ES-I3 (cell line): Measurements from ENCODE around the gene TBK1.
A peak's percentile ranks its signal among the peaks of the same experiment; 100 is the strongest.

Experiments
- H3K36me3 ChIP-seq: 2 replicates; pipeline ENCODE4 v1.6.1; 2013; ENCODE audit warnings: mild to moderate bottlenecking, low read length, control low read depth, moderate library complexity; ENCODE audit not compliant: insufficient read depth
- H3K4me1 ChIP-seq: 2 replicates; pipeline ENCODE4 v1.6.1; 2013; ENCODE audit warnings: mild to moderate bottlenecking, control low read depth, low read length; ENCODE audit not compliant: insufficient read depth
- H3K9ac ChIP-seq: 2 replicates; pipeline ENCODE4 v1.6.1; 2013; ENCODE audit warnings: low read depth, mild to moderate bottlenecking, low read length, moderate library complexity
- H3K9me3 ChIP-seq: 2 replicates; pipeline ENCODE4 v1.6.1; 2013; ENCODE audit warnings: mild to moderate bottlenecking, low read length, moderate library complexity; ENCODE audit not compliant: control insufficient read depth, insufficient read depth

Gene TBK1

GRCh38 chr12:64451687-64452558, at the start of gene TBK1:
Gene TBK1, plus strand, starts transcription at chr12:64452120. Its CDS starts 3,751 bp downstream, at chr12:64455871.
- Histone ChIP-seq H3K4me1 (no peaks in the 10 kb centered on the region), H3K9ac (peak within 1 kb of the TSS; percentile 81), H3K9me3 (no peaks in the 10 kb centered on the region), H3K36me3 (peaks cover 12% of the 10 kb centered on the region)

GRCh38 chr12:64402181-64402580, 49.7 kb upstream of the TBK1 start:
- no peaks in the 10 kb centered on the region; the same call in 1 of the 2 replicates for H3K9me3 ChIP-seq
- H3K36me3 ChIP-seq = no peaks in the 10 kb centered on the region
- no peaks in the 10 kb centered on the region; the same call in none of the 2 replicates for H3K4me1 ChIP-seq
- no peak overlapping the region for H3K9ac ChIP-seq

GRCh38 chr12:64403707-64404469, 48.0 kb upstream of the TBK1 start, which contains the start of gene XPOT:
Gene XPOT, plus strand, starts transcription at chr12:64404392. Its CDS starts 5,644 bp downstream, at chr12:64410036.
- Histone ChIP-seq H3K36me3 (no peaks in the 10 kb centered on the region; the same call in 1 of the 2 replicates), H3K4me1 (no peaks in the 10 kb centered on the region; the same call in none of the 2 replicates), H3K9ac (peak within 1 kb of the TSS; percentile 95), H3K9me3 (no peaks in the 10 kb centered on the region)

- H3K4me1 ChIP-seq = no peaks in the 10 kb centered on the region; the same call in none of the 2 replicates
- H3K36me3 ChIP-seq = peaks cover under 1% of the 10 kb centered on the region
- peak overlapping the region; percentile 95 for H3K9ac ChIP-seq
- H3K9me3 ChIP-seq = no peaks in the 10 kb centered on the region
Measured at GRCh38 chr12:64404470-64405256, 47.3 kb upstream of the TBK1 start.

DNA sequence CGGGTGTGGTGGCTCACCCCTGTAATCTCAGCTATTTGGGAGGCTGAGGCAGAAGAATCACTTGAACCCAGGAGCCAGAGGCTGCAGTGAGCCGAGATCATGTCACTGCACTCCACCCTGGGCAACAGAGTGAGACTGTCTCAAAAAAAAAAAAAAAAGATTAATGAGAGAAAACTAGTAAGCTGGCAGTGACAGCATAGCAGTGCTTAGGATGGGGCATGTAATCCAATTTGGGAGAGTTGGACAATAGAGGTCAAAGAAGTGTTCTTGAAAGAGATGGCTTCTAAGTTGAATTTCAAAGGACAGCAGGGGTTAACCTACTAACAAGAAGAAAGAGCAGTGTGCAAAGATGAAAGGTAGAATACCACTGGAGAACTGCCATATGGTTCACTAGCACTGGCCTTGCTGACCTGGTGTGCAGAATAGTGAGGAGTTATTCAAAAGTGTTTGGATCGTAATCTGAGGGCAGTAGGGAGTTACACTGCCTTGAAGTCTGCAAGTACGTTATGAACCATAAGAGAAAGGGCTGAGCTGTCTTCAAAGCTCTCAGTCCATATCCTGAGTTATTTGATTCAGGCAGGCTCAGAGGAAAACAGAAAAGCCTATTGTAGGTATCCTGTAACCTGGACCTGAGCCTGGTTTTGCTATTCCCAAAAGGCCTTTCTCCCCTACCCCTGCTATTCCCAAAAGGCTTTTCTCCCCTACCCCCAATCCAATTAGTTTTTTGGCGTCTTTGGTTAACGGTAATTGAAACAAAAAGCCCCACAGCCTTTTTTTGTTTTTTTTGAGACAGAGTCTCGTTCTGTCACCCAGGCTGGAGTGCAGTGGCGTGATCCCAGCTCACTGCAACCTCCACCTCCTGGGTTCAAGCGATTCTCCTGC, 44.3 kb upstream of the TBK1 start:
- Histone ChIP-seq H3K4me1 (no peaks in the 10 kb centered on the region; the same call in 1 of the 2 replicates), H3K9ac (no peak overlapping the region), H3K36me3 (peaks cover 11% of the 10 kb centered on the region), H3K9me3 (no peaks in the 10 kb centered on the region)

DNA sequence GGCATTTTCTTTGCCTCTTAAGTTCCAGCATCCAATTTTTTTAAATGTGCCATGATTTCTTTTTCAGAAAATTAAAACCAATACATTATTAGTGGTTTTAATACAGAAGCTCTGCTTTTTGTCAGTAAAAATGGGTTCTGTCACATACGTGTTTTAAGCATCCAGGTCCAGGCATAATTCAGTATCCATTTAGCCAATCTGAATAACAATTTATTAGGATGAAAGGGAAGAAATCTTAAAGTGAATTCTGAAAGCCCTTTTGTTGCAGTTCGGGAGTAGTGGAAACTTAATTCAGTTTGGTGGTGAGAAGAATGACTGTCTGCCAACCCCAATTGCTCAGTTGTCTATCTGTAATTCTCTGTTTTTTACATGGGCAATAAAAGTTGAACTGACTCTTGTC, 40.5 kb upstream of the TBK1 start:
- Histone ChIP-seq H3K9me3 (no peaks in the 10 kb centered on the region), H3K9ac (no peak overlapping the region), H3K36me3 (peaks cover 28% of the 10 kb centered on the region), H3K4me1 (no peaks in the 10 kb centered on the region)

DNA sequence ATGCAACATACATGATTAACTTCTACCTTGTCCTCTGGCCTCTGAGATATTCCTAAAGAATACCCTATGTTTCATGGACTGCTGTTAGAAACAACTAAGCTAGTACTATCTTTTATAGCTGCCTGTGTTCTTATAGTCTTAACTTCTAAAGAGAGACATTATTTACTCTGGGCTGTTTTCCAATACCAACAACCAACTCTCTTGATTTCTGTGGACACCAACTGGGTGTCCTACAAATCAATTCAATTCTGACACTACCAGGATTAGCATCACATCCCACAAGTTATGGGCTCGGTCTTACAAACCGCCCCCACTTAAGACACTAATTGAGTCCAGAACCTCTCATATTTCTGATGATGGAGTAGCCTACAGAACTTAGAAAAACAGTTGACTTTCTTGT, 39.5 kb upstream of the TBK1 start:
- no peak overlapping the region for H3K9ac ChIP-seq
- H3K36me3 ChIP-seq = peaks cover 34% of the 10 kb centered on the region
- no peaks in the 10 kb centered on the region for H3K9me3 ChIP-seq
- H3K4me1 ChIP-seq = no peaks in the 10 kb centered on the region

GRCh38 chr12:64413884-64414283, 38.0 kb upstream of the TBK1 start:
- Histone ChIP-seq H3K9ac (no peak overlapping the region), H3K4me1 (no peaks in the 10 kb centered on the region), H3K36me3 (peaks cover 43% of the 10 kb centered on the region), H3K9me3 (no peaks in the 10 kb centered on the region)

- Histone ChIP-seq H3K36me3 (peaks cover 34% of the 10 kb centered on the region), H3K9ac (no peak overlapping the region), H3K4me1 (no peaks in the 10 kb centered on the region), H3K9me3 (no peaks in the 10 kb centered on the region)
Measured at GRCh38 chr12:64418209-64418608, 33.7 kb upstream of the TBK1 start.

- H3K36me3 ChIP-seq = peaks cover 37% of the 10 kb centered on the region
- H3K9me3 ChIP-seq = no peaks in the 10 kb centered on the region
- H3K9ac ChIP-seq = no peak overlapping the region
- no peaks in the 10 kb centered on the region for H3K4me1 ChIP-seq
Measured at GRCh38 chr12:64419696-64420095, 32.2 kb upstream of the TBK1 start.

DNA sequence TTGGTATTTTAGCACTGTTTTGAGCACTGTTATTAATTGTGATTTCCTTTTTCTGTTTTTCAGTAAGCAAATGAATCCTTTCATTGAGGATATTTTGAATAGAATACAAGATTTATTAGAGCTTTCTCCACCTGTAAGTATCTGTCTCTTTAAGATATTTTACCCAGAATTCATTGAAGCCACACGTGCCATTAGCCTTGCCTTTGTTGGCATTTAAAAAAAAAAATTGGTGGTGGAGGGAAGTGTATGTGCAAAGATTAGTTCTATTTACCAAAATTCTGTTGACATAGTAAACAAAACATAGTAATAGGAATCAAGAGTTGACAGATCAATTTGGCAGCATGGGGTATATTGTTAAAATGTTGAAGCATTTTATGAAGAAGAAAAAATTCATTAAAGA, 23.9 kb upstream of the TBK1 start:
- Histone ChIP-seq H3K9me3 (no peaks in the 10 kb centered on the region), H3K4me1 (no peaks in the 10 kb centered on the region), H3K9ac (no peak overlapping the region), H3K36me3 (peaks cover 56% of the 10 kb centered on the region)

DNA sequence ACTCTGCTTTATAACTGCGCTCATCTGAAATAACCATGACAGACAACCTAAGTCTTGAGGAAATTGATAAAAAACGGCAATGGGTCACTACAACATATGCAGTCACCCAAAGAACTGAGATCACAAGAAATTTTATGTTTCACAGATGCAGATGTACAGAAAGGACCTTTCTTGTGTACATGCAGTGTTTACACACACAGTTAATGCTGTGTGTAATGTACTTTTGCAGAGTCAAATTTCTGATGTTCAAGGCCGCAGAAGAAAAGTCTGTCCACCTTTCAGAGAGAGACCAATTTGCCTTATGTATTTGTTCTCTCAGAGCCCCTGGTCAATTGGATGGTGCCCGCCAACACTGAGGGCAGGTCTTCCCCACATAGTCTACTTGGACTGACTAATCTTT, 23.0 kb upstream of the TBK1 start:
- no peak overlapping the region for H3K9ac ChIP-seq
- H3K4me1 ChIP-seq = no peaks in the 10 kb centered on the region
- H3K9me3 ChIP-seq = no peaks in the 10 kb centered on the region
- peaks cover 51% of the 10 kb centered on the region for H3K36me3 ChIP-seq

DNA sequence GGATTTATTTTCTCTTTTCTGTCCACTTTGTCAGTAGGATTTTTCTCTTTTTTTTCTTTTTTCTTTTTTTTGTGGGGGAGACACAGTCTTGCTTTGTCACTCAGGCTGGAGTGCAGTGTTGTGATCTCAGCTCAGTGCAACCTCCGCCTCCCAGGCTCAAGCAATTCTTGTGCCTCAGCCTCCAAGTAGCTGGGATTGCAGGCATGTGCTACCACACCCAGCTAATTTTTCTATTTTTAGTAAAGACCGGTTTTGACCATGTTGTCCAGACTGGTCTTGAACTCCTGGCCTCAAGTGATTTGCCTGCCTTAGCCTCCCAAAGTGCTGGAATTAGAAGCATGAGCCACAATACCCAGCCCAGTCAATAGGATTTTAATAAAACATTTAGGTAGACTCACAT, 21.0 kb upstream of the TBK1 start:
- H3K9ac ChIP-seq = no peak overlapping the region
- no peaks in the 10 kb centered on the region for H3K4me1 ChIP-seq
- H3K9me3 ChIP-seq = no peaks in the 10 kb centered on the region
- H3K36me3 ChIP-seq = peaks cover 45% of the 10 kb centered on the region
